SK-N-SH treated with all-trans-retinoic acid at 6 μM for 48 hours (cell line): ENCODE measurements around the gene DCTN2.

Source experiments
- ARNTL ChIP-seq: fragments of 450-650 bp; formaldehyde crosslinking; IDR thresholded peaks from 2 replicates; pipeline ENCODE4 v1.5.0; 2020; ENCODE audit warnings: low read depth, mild to moderate bottlenecking, moderate library complexity, borderline replicate concordance
- BACH2 ChIP-seq: fragments of 250-450 bp; sonication (Bioruptor Pico); IDR thresholded peaks from 2 replicates; pipeline ENCODE4 v1.9.0; 2021; ENCODE audit warnings: mild to moderate bottlenecking, borderline replicate concordance
- ESRRG ChIP-seq: fragments of 250-450 bp; sonication (Bioruptor Pico); IDR thresholded peaks from 2 replicates; pipeline ENCODE4 v1.6.1; 2021; ENCODE audit warnings: mild to moderate bottlenecking
- GLIS3 ChIP-seq: fragments of 250-450 bp; sonication (Bioruptor Pico); IDR thresholded peaks from 2 replicates; pipeline ENCODE4 v1.5.0; 2020; ENCODE audit warnings: mild to moderate bottlenecking, moderate library complexity
- ISL1 ChIP-seq: fragments of 250-450 bp; sonication (Bioruptor Pico); IDR thresholded peaks from 2 replicates; pipeline ENCODE4 v2.1.2; 2022; ENCODE audit warnings: mild to moderate bottlenecking, moderate library complexity
- POU6F1 ChIP-seq: fragments of 250-450 bp; sonication (Bioruptor Pico); IDR thresholded peaks from 2 replicates; pipeline ENCODE4 v1.8.0; 2021; ENCODE audit warnings: low read depth, mild to moderate bottlenecking, moderate library complexity, borderline replicate concordance
- RARB ChIP-seq: fragments of 250-450 bp; sonication (Bioruptor Pico); IDR thresholded peaks from 2 replicates; pipeline ENCODE4 v1.8.0; 2021; ENCODE audit warnings: mild to moderate bottlenecking, moderate library complexity
- SNAI2 ChIP-seq: fragments of 250-450 bp; sonication (Bioruptor Pico); IDR thresholded peaks from 2 replicates; pipeline ENCODE4 v1.5.0; 2020; ENCODE audit warnings: mild to moderate bottlenecking, moderate library complexity
- TOX ChIP-seq: fragments of 250-450 bp; sonication (Bioruptor Pico); IDR thresholded peaks from 2 replicates; pipeline ENCODE4 v1.8.0; 2021; ENCODE audit warnings: mild to moderate bottlenecking, moderate library complexity, borderline replicate concordance
- TSHZ2 ChIP-seq: fragments of 250-450 bp; sonication (Bioruptor Pico); IDR thresholded peaks from 2 replicates; pipeline ENCODE4 v1.5.0; 2020; ENCODE audit warnings: mild to moderate bottlenecking, moderate library complexity
- ZFP3 ChIP-seq: fragments of 250-450 bp; sonication (Bioruptor Pico); IDR thresholded peaks from 2 replicates; pipeline ENCODE4 v1.5.0; 2020; ENCODE audit warnings: mild to moderate bottlenecking, moderate library complexity
- ZFP30 ChIP-seq: fragments of 450-650 bp; formaldehyde crosslinking; IDR thresholded peaks from 2 replicates; pipeline ENCODE4 v1.5.0; 2022; ENCODE audit warnings: mild to moderate bottlenecking, moderate library complexity
- ZNF565 ChIP-seq: fragments of 450-650 bp; formaldehyde crosslinking; conservative IDR thresholded peaks from 2 replicates; pipeline ENCODE4 v1.5.0; 2020; ENCODE audit warnings: low read depth, mild to moderate bottlenecking, moderate library complexity

- TF ChIP-seq ZFP30 (no peak), TSHZ2 (CRISPR knock-in tag) (no peak), ZFP3 (CRISPR knock-in tag) (no peak), ARNTL (CRISPR knock-in tag) (no peak), POU6F1 (no peak), RARB (no peak), SNAI2 (CRISPR knock-in tag) (no peak), ISL1 (CRISPR knock-in tag) (no peak), TOX (CRISPR knock-in tag) (no peak), BACH2 (CRISPR knock-in tag) (no peak), ZNF565 (CRISPR knock-in tag) (no peak), ESRRG (CRISPR knock-in tag) (no peak), GLIS3 (no peak)
Observed at GRCh38 chr12:57586832-57587429, 39.9 kb upstream of the DCTN2 start.
